Activated T-helper 1 cell treated with Interleukin-2 at 50 U/mL for 16 hours (primary cell): ENCODE results near the gene SERF1A.
"Not testable (repeated sequence)": the region's sequence is repeated elsewhere in the genome, so short reads cannot be mapped to it uniquely, and the experiment has no call there.

Experiments used
- DNase-seq: peaks from one replicate; pipeline ENCODE4 v3.0.0-alpha.2; 2020; ENCODE audit warnings: low read depth

The SERF1A gene

GRCh38 chr5:70900533-70901271 lies at the start of gene SERF1A:
SERF1A (plus strand) TSS chr5:70900669; CDS start chr5:70900870, 201 bp downstream.
- DNase-seq, result not testable (repeated sequence)

- not testable (repeated sequence) for DNase-seq
Measured at GRCh38 chr5:70866778-70867177, 33.7 kb upstream of the SERF1A start.

- not testable (repeated sequence) for DNase-seq
Measured at GRCh38 chr5:70870626-70871025, 29.8 kb upstream of the SERF1A start.

- not testable (repeated sequence) for DNase-seq
Measured at GRCh38 chr5:70896076-70896475, 4.4 kb upstream of the SERF1A start.

GRCh38 chr5:70901272-70901571 lies 753 bp downstream of the SERF1A start:
- DNase-seq, result not testable (repeated sequence)

- not testable (repeated sequence) for DNase-seq
Measured at GRCh38 chr5:70906624-70907023, 6.2 kb downstream of the SERF1A start.

- not testable (repeated sequence) for DNase-seq
Measured at GRCh38 chr5:70916829-70917228, 16.4 kb downstream of the SERF1A start.

GRCh38 chr5:70925211-70925562 lies 24.7 kb downstream of the SERF1A start:
- not testable (repeated sequence) for DNase-seq

GRCh38 chr5:70931709-70932368 lies 31.4 kb downstream of the SERF1A start:
- not testable (repeated sequence) for DNase-seq

- not testable (repeated sequence) for DNase-seq
Measured at GRCh38 chr5:70932560-70932959, 32.1 kb downstream of the SERF1A start.

GRCh38 chr5:70953068-70953467 lies 52.6 kb downstream of the SERF1A start:
- DNase-seq, result not testable (repeated sequence)
